Measurements from ENCODE around the gene IL2RA. TPM values are rescaled to one million over a fixed set of nuclear protein-coding genes. Genes with fewer than 3 reads are reported as not detected.

Gene IL2RA
- total and polyA plus RNA-seq, 12 donors = 0.19 to 9.1 (median 0.82) TPM

DNA sequence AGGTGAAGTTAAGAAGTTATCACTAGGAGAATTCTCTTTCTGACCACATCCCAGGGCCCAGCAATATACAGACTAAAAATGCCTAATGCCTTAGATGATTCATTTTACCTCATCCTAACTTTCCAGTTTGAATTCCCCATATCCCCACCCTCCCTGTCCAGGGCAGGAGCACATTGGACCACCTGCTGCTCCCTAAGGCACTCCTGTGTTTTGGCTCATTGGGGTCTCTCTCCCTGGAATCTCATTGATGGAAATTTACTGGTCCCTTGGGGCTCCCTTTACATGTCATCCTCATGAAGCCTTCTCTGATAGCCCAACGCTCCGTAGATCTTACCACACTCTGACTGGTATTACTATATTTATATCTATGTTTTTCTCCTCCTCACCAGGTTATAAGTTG is 2.7 kb downstream of the IL2RA start:
- H3K27me3 ChIP-seq = no peaks in the 10 kb centered on the region
- intact Hi-C loops (cut with DNase I) = no loop called here
- H3K4me3 ChIP-seq = peak overlapping the region in 1 of 10 donors; percentile 51
- H3K9me3 ChIP-seq = no peaks in the 10 kb centered on the region
- 83 to 85% methylated on average over 2 of the region's 2 CpGs for WGBS, 2 donors
- H3K27ac ChIP-seq = no peak overlapping the region
- no peak for TF ChIP-seq CTCF (IDR thresholded peaks at IDR 0.05)
- H3K4me1 ChIP-seq = peaks cover 0 to 44% (median 16%) of the 10 kb centered on the region in 9 donors
- H3K36me3 ChIP-seq = no peaks in the 10 kb centered on the region
- DNase-seq (no peak), ATAC-seq (no peak)

DNA sequence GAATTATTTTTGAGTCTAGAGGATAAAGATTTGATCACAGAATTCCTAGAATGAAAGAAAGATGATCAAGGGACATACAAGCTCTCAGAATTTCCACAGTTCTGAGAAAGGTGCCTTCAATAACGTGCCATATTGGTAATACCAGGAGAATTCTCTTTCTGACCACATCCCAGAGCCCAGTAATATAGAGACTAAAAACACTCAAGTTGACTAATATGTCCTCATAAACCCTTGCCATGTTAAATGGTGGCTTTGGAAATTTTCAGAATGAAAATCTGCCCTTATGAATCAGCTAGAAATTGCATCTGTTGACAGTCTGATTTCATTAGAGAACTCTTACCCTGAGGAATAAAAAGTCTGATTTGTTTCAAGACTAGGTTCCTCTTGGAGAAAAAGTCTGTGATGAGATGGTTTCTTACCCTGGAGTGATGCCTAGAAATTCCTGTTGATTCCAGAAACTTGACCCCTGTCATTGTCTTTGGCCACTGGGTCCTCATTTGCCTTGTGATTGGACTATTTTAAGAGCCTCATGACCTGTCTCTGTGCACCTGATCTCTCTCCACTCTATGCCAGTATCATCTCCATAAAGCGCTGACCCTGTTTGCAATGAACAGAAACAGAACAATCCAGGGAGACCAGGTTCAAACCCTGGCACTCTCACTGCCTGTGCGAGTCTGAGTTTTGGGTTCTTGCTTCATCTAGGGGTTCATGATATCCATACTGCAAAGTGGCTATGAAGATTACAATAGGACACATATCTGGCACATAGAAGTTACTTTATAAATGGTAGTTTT is 3.3 kb downstream of the IL2RA start:
- WGBS, 2 donors = 93 to 97% methylated on average over 3 of the region's 3 CpGs

GRCh38 chr10:6056411-6057135 is 5.6 kb downstream of the IL2RA start:
- DNase-seq (no peak), ATAC-seq (no peak)
- intact Hi-C loops (cut with DNase I) = no loop called here
- WGBS, 2 donors = 88 to 93% methylated on average over 5 of the region's 5 CpGs
- no peaks in the 10 kb centered on the region for H3K9me3 ChIP-seq
- no peaks in the 10 kb centered on the region for H3K36me3 ChIP-seq
- no peak for TF ChIP-seq CTCF (IDR thresholded peaks at IDR 0.05)
- H3K27ac ChIP-seq = peak overlapping the region in 5 of 10 donors; percentile 1 to 50 (median 23)
- H3K4me1 ChIP-seq = peaks cover 0 to 62% (median 38%) of the 10 kb centered on the region in 9 donors
- H3K4me3 ChIP-seq = no peak overlapping the region
- no peaks in the 10 kb centered on the region for H3K27me3 ChIP-seq

More for the DNA sequence above, 3.3 kb downstream of the IL2RA start:
- H3K4me3 ChIP-seq = no peak overlapping the region
- no peaks in the 10 kb centered on the region for H3K36me3 ChIP-seq
- H3K27ac ChIP-seq = no peak overlapping the region
- no peak for DNase-seq
- TF ChIP-seq CTCF (IDR thresholded peaks at IDR 0.05) = no peak
- peaks cover 0 to 50% (median 21%) of the 10 kb centered on the region in 9 donors for H3K4me1 ChIP-seq
- no peaks in the 10 kb centered on the region for H3K27me3 ChIP-seq
- no peak for ATAC-seq
- intact Hi-C loops (cut with DNase I) = no loop called here
- no peaks in the 10 kb centered on the region for H3K9me3 ChIP-seq

DNA sequence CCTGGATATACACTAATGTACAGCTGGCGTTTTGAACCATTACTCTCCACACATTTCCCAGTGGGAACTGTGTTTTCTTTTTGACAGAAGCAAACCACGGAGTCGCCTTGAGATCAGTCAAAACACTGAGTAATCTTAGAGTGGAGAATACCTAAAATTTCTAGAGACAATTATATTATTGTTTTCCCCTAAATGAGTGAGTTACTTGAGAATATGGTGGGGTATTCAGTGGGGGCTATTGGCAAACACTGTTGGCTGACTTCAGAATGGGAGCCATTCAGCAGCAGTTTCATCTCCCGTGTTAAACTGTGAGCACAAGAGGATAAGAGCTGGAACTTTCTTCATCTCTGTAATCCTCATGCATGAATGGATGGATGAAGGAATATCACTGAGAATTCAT is 6.2 kb downstream of the IL2RA start:
- whole genome bisulfite sequencing, 2 donors = 71 to 76% methylated on average over 4 of the region's 4 CpGs
- H3K4me1 ChIP-seq = peaks cover 0 to 68% (median 45%) of the 10 kb centered on the region in 9 donors

More for the DNA sequence above, 6.2 kb downstream of the IL2RA start:
- no peaks in the 10 kb centered on the region for H3K9me3 ChIP-seq
- no peaks in the 10 kb centered on the region for H3K36me3 ChIP-seq
- ATAC-seq (no peak), DNase-seq (no peak)
- no peaks in the 10 kb centered on the region for H3K27me3 ChIP-seq
- intact Hi-C loops (cut with DNase I) = loop anchor here in 1 of 10 donors (2.0 kb wide), 1 partner anchor 31 kb away; no protein-coding TSS in a partner anchor
- no peak for TF ChIP-seq CTCF (IDR thresholded peaks at IDR 0.05)
- peak overlapping the region in 1 of 10 donors; percentile 50 for H3K27ac ChIP-seq
- H3K4me3 ChIP-seq = no peak overlapping the region
